HCT116 (cell line): Measurements from ENCODE around the gene PHYKPL. TPM values are rescaled to one million over a fixed set of nuclear protein-coding genes. Genes with fewer than 3 reads are reported as not detected.

ENCODE experiments used
- ATAC-seq: fragments of 200-7000 bp; cut with Tn5 transposase; 2 replicates; pipeline ENCODE4 v1.9.1; 2020; ENCODE audit warnings: mild to moderate bottlenecking, moderate library complexity
- BruUV-seq: library from RNA; stranded (reverse); fragments of 400-500 nt; replicated peaks from 2 replicates; lab custom pipeline; 2021; lab: Mats Ljungman, UMichigan
- CTCF ChIA-PET: fragments of 300-600 bp; sonication (Branson Sonifier 250); formaldehyde crosslinking; loops from one replicate; lab custom pipeline; 2021; ENCODE audit warnings: antibody characterized with exemption; lab: Charles Lee
- POLR2A ChIA-PET: fragments of 300-600, 350-600 bp; sonication (Branson Sonifier 250); formaldehyde crosslinking; loops from one replicate; lab custom pipeline; 2021; ENCODE audit warnings: antibody characterized with exemption; lab: Charles Lee
- RAD21 ChIA-PET, 2 experiments: fragments of 300-600 bp; sonication (Branson Sonifier 250); formaldehyde crosslinking; loops; one replicate each; lab custom pipeline; 2023; ENCODE audit warnings: low total read pairs in 2 of 2; ENCODE audit not compliant: uncharacterized antibody in 2 of 2, unreplicated experiment in 2 of 2, low non-redundant PET in 1 of 2; lab: Charles Lee
- DNase-seq: peaks from one replicate; pipeline ENCODE4 v3.0.0-alpha.2; 2010; ENCODE audit warnings: low read depth, low spot score
- H2AFZ ChIP-seq: fragments of 200-600 bp; shearing (Covaris generic), sonication (generic); 2 replicates; pipeline ENCODE4 v1.6.1; 2017; ENCODE audit warnings: low read depth, mixed run types, mixed read lengths, antibody characterized with exemption, low read length; ENCODE audit not compliant: poor library complexity, severe bottlenecking
- H3K27ac ChIP-seq: 2 replicates; pipeline ENCODE4 v1.5.1; 2012; ENCODE audit warnings: low read depth, low read length
- H3K27me3 ChIP-seq: fragments of 200-600 bp; sonication (generic); 2 replicates; pipeline ENCODE4 v1.6.1; 2016; ENCODE audit warnings: mixed run types, low read length, mixed read lengths; ENCODE audit not compliant: insufficient read depth
- H3K36me3 ChIP-seq, 2 experiments: fragments of 200-500 bp in 1 of 2; fragments of 200-600 bp in 1 of 2; sonication (Bioruptor generic) in 1 of 2; sonication (generic) in 1 of 2; 2 replicates each; pipeline versions ENCODE4 v1.5.1 to v1.6.1; 2014 to 2016; ENCODE audit warnings: low read length in 2 of 2, inconsistent platforms in 1 of 2, mixed read lengths in 1 of 2, mixed run types in 1 of 2; ENCODE audit not compliant: insufficient read depth in 2 of 2, control insufficient read depth in 1 of 2
- H3K4me1 ChIP-seq, 2 experiments: fragments of 200-600 bp in 1 of 2; sonication (generic) in 1 of 2; 2 replicates each; pipeline versions ENCODE4 v1.5.1 to v1.6.1; 2012 to 2017; ENCODE audit warnings: low read length in 2 of 2, inconsistent platforms in 1 of 2, mild to moderate bottlenecking in 1 of 2, mixed read lengths in 1 of 2, mixed run types in 1 of 2, moderate library complexity in 1 of 2; ENCODE audit not compliant: insufficient read depth in 2 of 2, control insufficient read depth in 1 of 2
- H3K4me2 ChIP-seq: fragments of 200-600 bp; sonication (generic); 2 replicates; pipeline ENCODE4 v1.6.1; 2017; ENCODE audit warnings: mixed run types, low read length, mixed read lengths
- H3K4me3 ChIP-seq, 2 experiments: fragments of 200-600 bp in 1 of 2; sonication (generic) in 1 of 2; replicated peaks in 1 of 2; 2 replicates each; pipeline ENCODE4 v1.5.1; 2011 to 2016; ENCODE audit warnings: low read length in 2 of 2, control low read depth in 1 of 2, low read depth in 1 of 2, mild to moderate bottlenecking in 1 of 2, mixed read lengths in 1 of 2, mixed run types in 1 of 2
- H3K79me2 ChIP-seq: fragments of 200-600 bp; sonication (generic); 2 replicates; pipeline ENCODE4 v1.6.1; 2017; ENCODE audit warnings: mild to moderate bottlenecking, mixed run types, low read length, moderate library complexity, mixed read lengths; ENCODE audit not compliant: insufficient read depth
- H3K9ac ChIP-seq: fragments of 200-600 bp; sonication (generic); 2 replicates; pipeline ENCODE4 v1.6.1; 2016; ENCODE audit warnings: low read length, mixed read lengths
- H3K9me2 ChIP-seq: fragments of 200-600 bp; sonication (generic), shearing (Covaris generic); 2 replicates; pipeline ENCODE4 v1.6.1; 2017; ENCODE audit warnings: mixed run types, mild to moderate bottlenecking, moderate library complexity; ENCODE audit not compliant: insufficient read depth
- H3K9me3 ChIP-seq, 2 experiments: fragments of 200-500 bp in 1 of 2; fragments of 200-600 bp in 1 of 2; sonication (Bioruptor generic) in 1 of 2; sonication (generic) in 1 of 2; 2 replicates each; pipeline ENCODE4 v1.6.1; 2014 to 2017; ENCODE audit warnings: low read length in 2 of 2, mixed read lengths in 2 of 2, inconsistent platforms in 1 of 2, low read depth in 1 of 2, mild to moderate bottlenecking in 1 of 2, mixed run types in 1 of 2, moderate library complexity in 1 of 2; ENCODE audit not compliant: control insufficient read depth in 1 of 2, insufficient read depth in 1 of 2
- H4K20me1 ChIP-seq: fragments of 200-600 bp; sonication (generic), shearing (Covaris generic); 2 replicates; pipeline ENCODE4 v1.6.1; 2017; ENCODE audit warnings: mixed run types, mild to moderate bottlenecking, moderate library complexity; ENCODE audit not compliant: insufficient read depth
- ATF3 ChIP-seq: IDR thresholded peaks from 2 replicates; pipeline ENCODE4 v1.6.1; 2012
- CBX3 ChIP-seq: IDR thresholded peaks from 2 replicates; pipeline ENCODE4 v1.6.1; 2012; ENCODE audit warnings: low read depth
- EGR1 ChIP-seq: IDR thresholded peaks from 2 replicates; pipeline ENCODE4 v1.6.1; 2012; ENCODE audit warnings: low read depth
- ELF1 ChIP-seq: IDR thresholded peaks from 2 replicates; pipeline ENCODE4 v1.6.1; 2012; ENCODE audit warnings: low read depth, borderline replicate concordance
- EZH2phosphoT487 ChIP-seq: fragments of 200-600 bp; IDR thresholded peaks from 2 replicates; pipeline ENCODE4 v1.6.1; 2018; ENCODE audit warnings: antibody characterized with exemption, borderline replicate concordance
- FOSL1 ChIP-seq: IDR thresholded peaks from 2 replicates; pipeline ENCODE4 v1.6.1; 2012; ENCODE audit warnings: low read depth
- JUND ChIP-seq: IDR thresholded peaks from 2 replicates; pipeline ENCODE4 v1.6.1; 2012
- MAX ChIP-seq: IDR thresholded peaks from 2 replicates; pipeline ENCODE4 v1.6.1; 2012
- POLR2A ChIP-seq: IDR thresholded peaks from 2 replicates; pipeline ENCODE4 v1.7.0; 2011; ENCODE audit warnings: borderline replicate concordance; ENCODE audit not compliant: insufficient read depth, insufficient read length; ENCODE audit errors: extremely low read depth
- RAD21 ChIP-seq: IDR thresholded peaks from 2 replicates; pipeline ENCODE4 v1.6.1; 2012; ENCODE audit warnings: low read depth, mild to moderate bottlenecking
- SP1 ChIP-seq: IDR thresholded peaks from 2 replicates; pipeline ENCODE4 v1.6.1; 2012; ENCODE audit warnings: low read depth
- TCF7L2 ChIP-seq: IDR thresholded peaks from 2 replicates; pipeline ENCODE4 v1.7.0; 2011; ENCODE audit warnings: borderline replicate concordance, inconsistent platforms; ENCODE audit not compliant: insufficient read depth, insufficient read length; ENCODE audit errors: extremely low read depth
- YY1 ChIP-seq: IDR thresholded peaks from 2 replicates; pipeline ENCODE4 v1.6.1; 2011; ENCODE audit warnings: low read length, low read depth, moderate library complexity, mild to moderate bottlenecking; ENCODE audit not compliant: insufficient replicate concordance; ENCODE audit errors: extremely low read depth
- ZBTB33 ChIP-seq: IDR thresholded peaks from 2 replicates; pipeline ENCODE4 v1.6.1; 2011; ENCODE audit warnings: mild to moderate bottlenecking, low read length, moderate library complexity; ENCODE audit not compliant: insufficient replicate concordance; ENCODE audit errors: extremely low read depth
- ZFX ChIP-seq: fragments of 450-650 bp; IDR thresholded peaks from 2 replicates; pipeline ENCODE4 v1.6.1; 2017
- intact Hi-C: fragments of 100-400 bp; cut with micrococcal nuclease; formaldehyde crosslinking; loops from 2 replicates; pipeline ENCODE4 v1.10.0; 2022
- total RNA-seq: library from RNA; stranded (reverse); gene quantifications from one replicate; pipeline ENCODE4 v1.2.1, GENCODE V29; 2021; ENCODE audit not compliant: unreplicated experiment

Gene PHYKPL
- total RNA-seq, 1 experiment from 2014 or later = 57.8 TPM

GRCh38 chr5:178221853-178222252, 10.7 kb downstream of the PHYKPL start:
- no peak for ATAC-seq
- no peak overlapping the region for H3K27ac ChIP-seq
- TF ChIP-seq TCF7L2 (no peak), YY1 (no peak), RAD21 (no peak), ELF1 (no peak), EZH2phosphoT487 (no peak), ZBTB33 (no peak), EGR1 (no peak), ZFX (no peak), ATF3 (no peak), FOSL1 (no peak), POLR2A (no peak), JUND (no peak), MAX (no peak), CBX3 (no peak), SP1 (no peak)
- H3K27me3 ChIP-seq = no peaks in the 10 kb centered on the region
- H3K9me3 ChIP-seq = no peaks in the 10 kb centered on the region
- ChIA-PET RAD21 (no interaction called here), CTCF (no interaction called here), POLR2A (no interaction called here)
- H3K79me2 ChIP-seq = no peaks in the 10 kb centered on the region
- peaks cover 3 to 6% of the 10 kb centered on the region in 2 experiments; a peak in 3 of 4 replicates for H3K4me1 ChIP-seq
- H2AFZ ChIP-seq = no peak overlapping the region
- H3K4me3 ChIP-seq = no peak overlapping the region
- no peak for DNase-seq
- no TSS peak for BruUV-seq
- H3K4me2 ChIP-seq = no peak overlapping the region
- peaks cover 2 to 8% of the 10 kb centered on the region in 2 experiments; a peak in 2 of 4 replicates for H3K36me3 ChIP-seq
- intact Hi-C loops = no loop called here
- no peaks in the 10 kb centered on the region for H3K9me2 ChIP-seq
- no peak overlapping the region for H3K9ac ChIP-seq
- H4K20me1 ChIP-seq = no peaks in the 10 kb centered on the region
